Kidney tubule cell (primary cell): ENCODE measurements around the gene PGAP2.
"Not testable (repeated sequence)": the region's sequence is repeated elsewhere in the genome, so short reads cannot be mapped to it uniquely, and the experiment has no call there.

Experiments
- DNase-seq: peaks from one replicate; pipeline ENCODE4 v3.0.0-alpha.2; 2018; ENCODE audit warnings: low spot score

Gene PGAP2

DNA sequence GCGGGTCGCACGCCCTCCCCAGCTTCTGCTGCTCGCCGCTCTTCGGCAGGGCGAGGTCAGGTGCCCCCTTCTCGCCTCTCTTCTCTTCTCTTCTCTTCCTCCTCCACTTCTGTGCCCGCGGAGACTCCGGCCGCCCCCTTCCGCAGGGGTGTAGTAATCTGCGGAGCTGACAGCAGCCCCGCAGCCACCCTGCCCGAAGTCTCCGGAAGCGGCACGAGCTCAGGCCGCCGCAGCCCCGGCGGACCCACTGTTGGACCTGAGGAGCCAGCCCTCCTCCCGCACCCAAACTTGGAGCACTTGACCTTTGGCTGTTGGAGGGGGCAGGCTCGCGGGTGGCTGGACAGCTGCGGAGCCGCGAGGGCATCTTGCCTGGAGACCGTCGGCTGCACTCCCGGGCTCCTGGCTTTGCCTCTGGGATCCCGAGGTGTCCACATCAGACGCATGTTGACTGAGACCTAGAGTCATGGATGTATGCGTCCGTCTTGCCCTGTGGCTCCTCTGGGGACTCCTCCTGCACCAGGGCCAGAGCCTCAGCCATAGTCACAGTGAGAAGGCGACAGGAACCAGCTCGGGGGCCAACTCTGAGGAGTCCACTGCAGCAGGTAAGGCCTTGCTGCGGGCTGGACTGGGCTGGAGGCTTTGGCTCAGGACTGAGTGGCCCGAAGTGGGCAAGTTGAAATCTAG is 47.6 kb downstream of the PGAP2 start:
- peak; percentile 65 for DNase-seq

DNA sequence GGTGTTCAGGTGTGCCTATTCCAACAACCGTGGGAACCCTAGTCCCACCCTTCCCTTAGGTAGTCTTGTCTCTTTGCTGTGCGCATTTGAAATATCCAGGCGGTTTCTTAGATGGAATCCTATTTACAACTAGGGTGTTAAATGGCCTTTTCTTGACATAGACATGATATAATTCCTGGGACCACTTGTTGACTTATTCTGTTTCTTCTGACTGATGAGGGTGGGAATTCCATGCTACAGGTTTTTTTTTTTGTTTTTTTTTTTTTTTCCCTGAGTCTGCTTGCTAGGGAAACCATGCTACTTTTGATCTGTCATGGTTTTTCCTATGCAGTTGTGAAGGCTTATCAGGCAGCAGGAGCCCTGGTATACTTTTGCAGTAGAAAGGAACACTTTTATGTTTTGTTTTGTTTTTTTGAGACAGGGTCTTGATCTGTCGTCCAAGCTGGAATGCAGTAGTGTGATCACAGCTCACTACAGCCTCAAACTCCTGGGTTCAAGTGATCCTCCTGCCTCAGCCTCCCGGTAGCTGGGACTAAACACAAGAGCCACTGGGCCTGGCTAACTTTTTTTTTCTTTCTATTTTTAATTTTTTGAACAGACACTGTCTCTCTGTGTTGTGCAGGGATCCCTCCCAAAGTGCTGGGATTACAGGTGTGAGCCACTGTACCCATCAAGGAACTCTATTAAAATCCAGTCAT is 48.6 kb downstream of the PGAP2 start:
- no peak for DNase-seq

DNA sequence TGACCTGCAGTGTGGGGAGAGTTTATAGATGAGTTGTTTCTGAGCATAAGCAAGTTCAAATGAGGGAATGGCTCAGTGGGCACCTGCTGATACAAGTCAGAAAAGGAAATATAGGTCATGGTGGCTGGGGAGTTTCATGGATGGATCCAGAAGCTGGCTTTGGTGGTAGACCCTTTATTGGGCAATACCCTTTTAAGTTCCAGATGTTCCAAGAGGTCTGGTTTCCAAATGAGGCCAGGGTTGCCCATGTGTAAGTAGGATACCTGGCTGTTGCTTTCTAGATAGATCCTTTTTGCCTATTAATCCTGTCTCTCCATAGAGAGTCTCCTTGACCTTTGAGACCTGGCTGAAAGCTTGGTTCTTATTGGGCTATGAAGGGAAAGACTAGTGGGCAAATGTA is 49.3 kb downstream of the PGAP2 start:
- no peak for DNase-seq

DNA sequence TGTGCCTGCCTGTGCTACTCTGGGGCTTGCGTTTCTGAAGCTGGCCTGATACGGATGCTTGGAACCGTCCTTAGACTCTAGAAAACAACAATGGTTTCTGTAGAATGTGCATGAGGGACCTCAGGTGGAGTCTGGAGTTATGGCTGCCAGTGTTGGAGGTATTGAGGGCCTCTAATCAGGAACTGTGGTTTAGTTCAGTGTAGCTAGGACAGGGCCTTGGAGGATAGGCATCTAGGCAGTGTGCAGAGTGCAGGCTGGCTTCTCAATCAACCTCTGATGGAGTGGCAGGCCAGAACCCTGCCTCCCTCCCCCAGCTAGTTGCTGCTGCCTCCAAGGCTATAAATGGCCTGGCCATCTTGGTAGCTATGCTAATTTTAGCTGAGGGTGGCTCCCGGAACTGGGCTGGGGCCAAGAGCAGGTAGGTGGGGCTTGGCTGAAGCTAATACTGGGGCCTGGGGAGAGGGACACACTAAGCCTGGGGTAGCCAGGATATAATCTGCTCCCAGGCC is 51.1 kb downstream of the PGAP2 start:
- no peak for DNase-seq

DNA sequence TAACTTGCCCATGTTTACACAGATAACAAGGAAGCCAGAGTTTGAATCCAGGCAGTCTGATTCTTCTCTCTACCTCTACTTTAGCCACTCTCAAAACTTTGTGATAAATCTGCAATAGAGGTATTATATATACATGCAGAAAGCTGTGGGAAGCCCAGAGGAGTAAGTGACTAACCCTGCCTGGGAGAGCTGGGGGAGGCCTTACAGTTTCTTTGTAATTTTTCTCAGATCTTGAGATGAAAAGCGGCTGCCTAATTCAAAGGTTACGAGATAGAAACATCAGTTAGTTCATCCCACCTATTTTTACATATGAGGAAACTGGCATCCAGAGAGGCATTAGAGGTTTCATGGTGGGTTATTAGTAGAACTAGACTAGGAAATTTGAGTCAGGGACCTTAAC is 52.0 kb downstream of the PGAP2 start:
- no peak for DNase-seq

DNA sequence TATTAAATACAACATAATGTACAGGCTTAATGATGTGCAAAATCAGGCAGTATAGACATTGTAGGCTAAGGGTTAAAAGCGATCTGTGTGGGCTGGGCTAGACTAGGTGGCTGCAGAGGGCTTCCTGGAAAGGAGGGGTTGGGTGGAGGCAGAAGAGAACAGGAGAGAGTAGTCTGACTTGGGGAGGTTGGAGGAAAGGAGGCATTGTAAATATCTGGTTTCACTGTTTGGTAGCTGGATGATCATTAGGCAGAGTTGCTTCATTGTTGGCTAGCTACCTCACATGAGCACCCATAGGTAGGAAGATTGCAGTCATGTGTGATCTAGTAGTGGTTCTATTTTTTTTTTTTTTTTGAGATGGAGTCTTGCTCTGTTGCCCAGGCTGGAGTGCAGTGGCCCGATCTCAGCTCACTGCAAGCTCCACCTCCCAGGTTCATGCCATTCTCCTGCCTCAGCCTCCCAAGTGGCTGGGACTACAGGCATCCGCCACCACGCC is 52.6 kb downstream of the PGAP2 start:
- DNase-seq, result not testable (repeated sequence)

DNA sequence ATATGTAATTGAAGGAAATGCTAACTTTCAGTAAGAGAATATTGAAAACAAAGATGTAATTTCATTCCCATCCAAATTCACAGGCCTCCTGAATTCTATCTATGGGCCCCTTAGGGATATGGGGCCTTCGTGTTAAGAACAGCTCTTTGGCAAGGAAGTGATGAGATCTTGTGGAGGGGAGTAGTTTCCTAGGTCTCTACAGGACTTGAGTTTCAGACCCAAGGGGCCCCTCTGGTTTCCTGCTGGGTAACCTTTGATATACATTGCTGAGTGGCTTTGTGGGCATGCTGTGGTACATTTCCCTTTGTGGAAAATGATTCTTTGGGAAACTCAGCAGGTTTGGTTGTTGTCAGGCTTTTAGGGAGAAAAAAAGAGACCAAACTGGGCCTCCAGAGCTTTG is 53.3 kb downstream of the PGAP2 start:
- no peak for DNase-seq

DNA sequence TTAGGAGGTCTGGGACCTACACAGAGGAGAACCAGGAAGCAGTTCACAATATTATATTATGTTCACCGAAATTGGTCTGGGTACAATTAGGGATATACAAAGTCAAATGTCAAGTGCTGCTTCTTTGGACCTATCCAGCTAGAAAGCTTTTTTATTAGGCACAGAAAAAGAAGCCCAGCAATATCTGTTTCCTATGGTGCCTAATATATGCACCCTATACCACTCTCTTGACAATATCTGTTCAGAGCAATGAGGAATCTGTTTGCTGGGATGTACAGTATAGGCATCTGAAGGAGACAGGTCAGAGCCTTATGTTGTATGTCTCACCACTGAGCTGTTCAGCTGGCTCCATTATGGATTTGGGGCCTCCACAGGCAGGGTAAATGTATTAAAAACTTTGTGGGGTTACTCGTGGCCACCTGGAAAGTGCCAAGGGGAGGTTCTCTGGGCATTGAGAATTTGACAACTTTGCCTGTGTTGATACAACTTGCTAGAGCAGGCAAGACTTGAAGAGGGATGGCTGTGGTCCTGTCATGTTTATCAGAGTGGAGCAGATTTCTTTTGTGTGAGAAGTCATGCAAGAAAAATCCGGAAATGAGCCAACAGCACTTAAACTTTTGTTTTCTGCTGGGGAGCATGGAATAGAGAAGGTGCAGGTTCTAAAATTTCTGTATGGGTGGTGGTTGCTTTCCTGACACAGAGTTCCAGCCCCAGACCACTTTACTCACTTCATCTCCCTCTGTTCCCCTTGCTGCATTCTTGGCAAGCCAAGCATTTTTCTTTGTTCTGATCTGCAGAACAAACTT is 57.2 kb downstream of the PGAP2 start:
- peak; percentile 69 for DNase-seq

DNA sequence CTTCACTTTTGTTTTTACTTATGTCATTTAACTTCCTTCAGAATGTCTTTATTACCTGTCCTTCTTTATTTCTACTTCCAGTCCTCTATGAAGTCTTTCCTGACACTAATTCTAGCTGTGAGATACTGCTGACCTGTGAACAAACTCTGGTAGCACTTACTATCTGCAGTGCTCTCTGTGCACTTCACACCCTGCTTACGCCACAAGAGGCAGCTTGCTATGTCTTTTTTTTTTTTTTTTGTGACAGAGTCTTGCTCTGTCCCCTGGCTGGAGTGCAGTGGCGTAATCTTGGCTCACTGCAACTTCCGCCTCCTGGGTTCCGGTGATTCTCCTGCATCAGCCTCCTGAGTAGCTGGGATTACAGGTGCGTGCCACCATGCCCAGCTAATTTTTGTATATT is 57.8 kb downstream of the PGAP2 start:
- DNase-seq, result peak; percentile 25

DNA sequence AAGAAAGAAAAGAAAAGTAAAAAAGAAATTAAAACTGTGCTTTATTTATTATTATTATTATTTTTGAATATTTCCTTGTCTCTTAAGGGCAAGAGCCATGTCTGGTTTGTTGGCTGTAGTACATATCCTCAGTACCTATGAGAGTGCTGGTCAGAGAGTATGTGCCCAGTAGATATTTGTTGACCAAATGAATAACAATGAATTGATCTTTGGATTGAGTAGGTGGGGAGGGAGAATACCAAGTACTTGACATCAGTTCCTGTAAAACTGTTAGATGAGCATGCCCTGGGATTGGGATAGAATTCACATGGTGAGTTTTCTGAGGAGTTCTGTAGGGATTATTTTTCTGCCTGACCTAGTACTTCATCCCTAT is 58.5 kb downstream of the PGAP2 start:
- DNase-seq, result no peak

DNA sequence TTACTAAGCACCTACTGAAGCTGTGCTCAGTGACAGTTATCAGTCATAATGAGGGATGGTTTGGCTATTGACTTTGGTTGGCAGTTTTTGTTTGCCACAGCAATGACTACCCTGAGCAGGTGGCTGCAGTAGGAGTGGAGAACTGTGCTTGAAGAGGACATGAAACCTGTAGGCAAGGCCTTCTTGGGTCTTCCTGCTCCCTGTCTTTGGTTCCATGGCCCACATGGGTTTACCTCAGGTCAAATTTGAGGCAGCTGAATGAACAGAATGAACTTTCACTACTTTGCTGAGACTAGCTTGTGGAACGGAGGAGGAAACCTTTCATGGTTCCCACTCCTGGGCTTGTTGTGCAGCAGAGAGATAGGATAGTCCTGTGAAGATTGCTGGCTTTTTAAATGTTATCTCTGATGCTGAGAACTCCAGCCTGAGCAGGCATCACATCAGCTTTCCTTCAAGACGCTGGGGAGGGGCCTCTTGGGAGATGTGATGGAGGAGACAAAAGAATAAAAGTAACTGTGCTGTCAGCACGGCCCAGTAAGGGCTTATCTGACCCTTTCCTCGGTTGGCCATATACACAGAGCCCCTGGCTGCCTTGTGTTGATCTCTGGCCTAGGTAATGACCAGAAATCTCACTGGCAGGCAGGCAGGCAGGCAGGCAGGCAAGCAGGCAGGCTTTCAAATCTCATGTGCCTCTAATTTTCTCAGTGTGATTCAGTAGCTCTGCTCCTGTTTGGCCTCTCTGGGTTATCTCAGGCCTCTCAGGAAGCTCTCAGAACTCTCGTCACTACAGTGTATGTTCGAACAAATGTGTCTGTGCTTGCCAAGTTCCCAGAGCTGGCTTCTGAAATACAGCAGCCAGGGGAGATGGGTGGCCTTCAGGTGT is 59.1 kb downstream of the PGAP2 start:
- DNase-seq, result no peak

DNA sequence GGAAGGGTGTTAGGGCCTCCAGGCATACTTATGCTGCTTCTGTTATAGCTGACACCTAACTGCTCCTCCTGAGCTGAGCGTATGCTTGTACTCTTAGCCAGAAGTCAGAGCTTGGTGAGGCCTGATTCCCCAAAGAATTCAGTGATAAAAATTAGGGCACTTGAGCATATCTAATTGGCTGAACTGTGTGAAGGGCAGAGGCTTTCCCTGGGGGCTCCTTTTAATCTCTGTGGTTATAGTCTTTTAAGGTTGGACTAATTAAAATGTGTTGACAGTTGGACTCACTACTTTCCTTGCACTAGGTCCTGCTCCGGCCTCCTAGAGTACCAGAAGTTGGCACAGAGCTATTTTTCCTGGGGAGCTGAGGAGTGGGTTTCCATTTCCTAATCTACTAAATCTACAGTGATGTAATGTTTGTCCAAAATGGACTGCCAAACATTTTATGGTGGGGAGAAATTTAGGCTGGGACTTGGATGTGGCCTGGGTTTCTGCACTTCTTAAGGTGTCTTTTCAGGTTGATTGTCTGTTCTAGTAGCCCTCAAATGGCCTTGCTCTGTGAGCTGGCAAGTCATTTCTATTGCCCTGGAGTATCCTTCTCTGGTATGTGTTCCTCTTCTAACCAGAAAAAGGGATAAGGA is 65.5 kb downstream of the PGAP2 start:
- DNase-seq, result no peak
